ENCODE data around the gene GOLGA8K.
"Not testable (repeated sequence)": the region's sequence is repeated elsewhere in the genome, so short reads cannot be mapped to it uniquely, and the experiment has no call there.

GOLGA8K gene

GRCh38 chr15:32350563-32351220, 52.4 kb downstream of the GOLGA8K start:
- DNase-seq: not testable (repeated sequence)

GRCh38 chr15:32347037-32347436, 56.1 kb downstream of the GOLGA8K start:
- not testable (repeated sequence) for DNase-seq

- DNase-seq: not testable (repeated sequence)
Observed at GRCh38 chr15:32345978-32346547, 57.0 kb downstream of the GOLGA8K start.

- DNase-seq: not testable (repeated sequence)
Observed at GRCh38 chr15:32343921-32344320, 59.2 kb downstream of the GOLGA8K start.
